K562 (cell line): Measurements from ENCODE around the gene NET1. TPM values are rescaled to one million over a fixed set of nuclear protein-coding genes. Genes with fewer than 3 reads are reported as not detected.

Experiments used
- BCL6 ChIP-seq: fragments of 250-450 bp; sonication (Bioruptor Pico); IDR thresholded peaks from 2 replicates; pipeline ENCODE4 v1.4.0; 2020
- BMI1 ChIP-seq: fragments of 150-350 bp; IDR thresholded peaks from 2 replicates; pipeline ENCODE4 v1.6.1; 2014; ENCODE audit warnings: low read length
- CHD2 ChIP-seq: IDR thresholded peaks from 2 replicates; pipeline ENCODE4 v1.6.1; 2011; ENCODE audit warnings: low read depth, low read length
- HDGF ChIP-seq: fragments of 450-650 bp; IDR thresholded peaks from 2 replicates; pipeline ENCODE4 v1.6.1; 2016
- JUN ChIP-seq, 2 experiments: sonication (generic) in 1 of 2; formaldehyde crosslinking in 1 of 2; IDR thresholded peaks; 2 replicates each; pipeline versions ENCODE4 v1.6.1 to v1.8.0; 2012 to 2022; ENCODE audit warnings: borderline replicate concordance in 2 of 2, mild to moderate bottlenecking in 2 of 2, improper control_type of control experiment in 1 of 2, low read depth in 1 of 2, low read length in 1 of 2, missing genetic modification reagents in 1 of 2
- MTA3 ChIP-seq: fragments of 450-650 bp; formaldehyde crosslinking; IDR thresholded peaks from 2 replicates; pipeline ENCODE4 v1.6.1; 2017; ENCODE audit warnings: mild to moderate bottlenecking, borderline replicate concordance
- PHTF2 ChIP-seq: fragments of 250-450 bp; sonication (Bioruptor Pico); IDR thresholded peaks from 2 replicates; pipeline ENCODE4 v1.5.0; 2021; ENCODE audit warnings: mild to moderate bottlenecking
- PML ChIP-seq: IDR thresholded peaks from 2 replicates; pipeline ENCODE4 v1.6.1; 2012; ENCODE audit warnings: low read length, inconsistent platforms
- ZNF24 ChIP-seq: fragments of 450-650 bp; IDR thresholded peaks from 2 replicates; pipeline ENCODE4 v1.6.1; 2016
- polyA plus RNA-seq, 8 experiments: library from polyadenylated mRNA; depleted of rRNA in 4 of 8; stranded (reverse) in 5 of 8; unstranded in 3 of 8; fragments of >200 nt; fragmentation: Nextera tagmentation in 2 of 8; fragmentation: Illumina TruSeq in 1 of 8; extraction: Ambion mirVana in 2 of 8; extraction: Trizol in 1 of 8; gene quantifications; 2 replicates each; pipeline versions ENCODE4 v1.2.1 to v1.2.3, GENCODE V29; 2011 to 2014; ENCODE audit warnings: inconsistent platforms in 1 of 8, missing spikeins in 1 of 8
- total RNA-seq, 7 experiments: library from RNA; depleted of rRNA in 6 of 7; stranded (reverse); fragments of >200 nt in 6 of 7; fragmentation: Illumina TruSeq in 2 of 7; extraction: Trizol in 2 of 7; gene quantifications; 2 replicates each; pipeline versions ENCODE4 v1.2.1 to v1.2.3, GENCODE V29; 2011 to 2021; ENCODE audit warnings: low replicate concordance in 1 of 7
- TF ChIP-seq, protein P1 (sequence below): fragments of 450-650 bp; formaldehyde crosslinking; IDR thresholded peaks from 2 replicates; pipeline ENCODE4 v1.4.0; 2022; ENCODE audit warnings: missing genetic modification characterization
- TF ChIP-seq, protein P2 (sequence below): fragments of 450-650 bp; conservative IDR thresholded peaks from 2 replicates; pipeline ENCODE4 v1.6.1; 2016; ENCODE audit warnings: missing genetic modification characterization, low read depth, mild to moderate bottlenecking, control low read depth, missing compliant biosample characterization
- TF ChIP-seq, protein P3 (sequence below): sonication (generic); formaldehyde crosslinking; IDR thresholded peaks from 2 replicates; pipeline ENCODE4 v1.8.0; 2022; ENCODE audit warnings: mild to moderate bottlenecking, missing genetic modification reagents
- TF ChIP-seq, protein P4 (sequence below), 2 experiments: fragments of 450-650 bp; conservative IDR thresholded peaks; 2 replicates each; pipeline ENCODE4 v1.6.1; 2017; ENCODE audit warnings: mild to moderate bottlenecking in 2 of 2, moderate library complexity in 2 of 2
- TF ChIP-seq, protein P5 (sequence below): sonication (generic); formaldehyde crosslinking; IDR thresholded peaks from 2 replicates; pipeline ENCODE4 v1.8.1; 2023; ENCODE audit warnings: mild to moderate bottlenecking, missing genetic modification reagents
- TF ChIP-seq, protein P6 (sequence below): sonication (generic); formaldehyde crosslinking; IDR thresholded peaks from 2 replicates; pipeline ENCODE4 v1.8.0; 2023; ENCODE audit warnings: mild to moderate bottlenecking, missing genetic modification reagents

The NET1 gene
- total and polyA plus RNA-seq, 9 of the 15 experiments (the other 6 are each of a cell fraction or from before 2014, with no cell fraction given), result 47.4 to 258 (median 106) TPM

DNA sequence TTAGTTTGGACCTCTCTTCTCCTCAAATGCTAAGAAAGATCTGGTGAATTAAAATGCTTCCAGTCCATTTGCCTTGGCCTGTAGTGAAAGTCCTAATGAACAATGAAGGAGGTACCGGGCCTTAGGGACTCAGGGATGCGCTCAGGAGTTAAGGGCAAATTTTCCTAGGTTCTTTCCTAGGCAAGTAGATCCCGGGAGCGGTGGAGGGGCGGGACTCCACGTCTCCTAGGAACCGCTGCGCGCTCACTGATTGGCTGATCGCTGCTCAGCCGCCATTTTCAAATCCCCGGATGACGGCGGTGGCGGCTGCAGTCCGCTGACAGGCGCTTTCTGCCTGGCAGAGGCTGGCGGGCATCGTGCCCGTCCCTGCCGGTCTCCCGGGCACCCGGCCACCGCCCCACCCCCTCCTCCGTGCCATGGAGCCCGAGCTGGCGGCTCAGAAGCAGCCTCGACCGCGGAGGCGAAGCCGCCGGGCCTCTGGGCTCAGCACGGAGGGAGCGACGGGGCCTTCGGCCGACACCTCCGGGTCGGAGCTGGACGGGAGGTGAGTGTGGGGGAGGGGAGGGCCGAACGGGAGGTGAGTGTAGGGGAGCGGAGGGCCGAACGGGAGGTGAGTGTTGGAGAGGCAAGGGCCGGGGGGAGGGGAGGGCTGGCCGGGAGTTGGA, at the start of gene NET1 (continued):
- TF ChIP-seq HDGF, result no peak
- TF ChIP-seq MTA3, result peak; percentile 68; the same call in 1 of the 2 replicates
- TF ChIP-seq, protein P1, sequence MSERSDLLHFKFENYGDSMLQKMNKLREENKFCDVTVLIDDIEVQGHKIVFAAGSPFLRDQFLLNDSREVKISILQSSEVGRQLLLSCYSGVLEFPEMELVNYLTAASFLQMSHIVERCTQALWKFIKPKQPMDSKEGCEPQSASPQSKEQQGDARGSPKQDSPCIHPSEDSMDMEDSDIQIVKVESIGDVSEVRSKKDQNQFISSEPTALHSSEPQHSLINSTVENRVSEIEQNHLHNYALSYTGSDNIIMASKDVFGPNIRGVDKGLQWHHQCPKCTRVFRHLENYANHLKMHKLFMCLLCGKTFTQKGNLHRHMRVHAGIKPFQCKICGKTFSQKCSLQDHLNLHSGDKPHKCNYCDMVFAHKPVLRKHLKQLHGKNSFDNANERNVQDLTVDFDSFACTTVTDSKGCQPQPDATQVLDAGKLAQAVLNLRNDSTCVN (CRISPR knock-in tag), result no peak
- TF ChIP-seq, protein P2, sequence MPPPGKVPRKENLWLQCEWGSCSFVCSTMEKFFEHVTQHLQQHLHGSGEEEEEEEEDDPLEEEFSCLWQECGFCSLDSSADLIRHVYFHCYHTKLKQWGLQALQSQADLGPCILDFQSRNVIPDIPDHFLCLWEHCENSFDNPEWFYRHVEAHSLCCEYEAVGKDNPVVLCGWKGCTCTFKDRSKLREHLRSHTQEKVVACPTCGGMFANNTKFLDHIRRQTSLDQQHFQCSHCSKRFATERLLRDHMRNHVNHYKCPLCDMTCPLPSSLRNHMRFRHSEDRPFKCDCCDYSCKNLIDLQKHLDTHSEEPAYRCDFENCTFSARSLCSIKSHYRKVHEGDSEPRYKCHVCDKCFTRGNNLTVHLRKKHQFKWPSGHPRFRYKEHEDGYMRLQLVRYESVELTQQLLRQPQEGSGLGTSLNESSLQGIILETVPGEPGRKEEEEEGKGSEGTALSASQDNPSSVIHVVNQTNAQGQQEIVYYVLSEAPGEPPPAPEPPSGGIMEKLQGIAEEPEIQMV, result no peak
- TF ChIP-seq BMI1, result peak; percentile 60
- peak; percentile 52; the same call in 1 of the 2 replicates for TF ChIP-seq CHD2
- no peak for TF ChIP-seq BCL6 (CRISPR knock-in tag)
- TF ChIP-seq, protein P3, sequence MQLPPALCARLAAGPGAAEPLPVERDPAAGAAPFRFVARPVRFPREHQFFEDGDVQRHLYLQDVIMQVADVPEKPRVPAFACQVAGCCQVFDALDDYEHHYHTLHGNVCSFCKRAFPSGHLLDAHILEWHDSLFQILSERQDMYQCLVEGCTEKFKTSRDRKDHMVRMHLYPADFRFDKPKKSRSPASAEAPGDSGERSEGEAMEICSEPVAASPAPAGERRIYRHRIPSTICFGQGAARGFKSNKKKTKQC, result no peak
- TF ChIP-seq, protein P4, sequence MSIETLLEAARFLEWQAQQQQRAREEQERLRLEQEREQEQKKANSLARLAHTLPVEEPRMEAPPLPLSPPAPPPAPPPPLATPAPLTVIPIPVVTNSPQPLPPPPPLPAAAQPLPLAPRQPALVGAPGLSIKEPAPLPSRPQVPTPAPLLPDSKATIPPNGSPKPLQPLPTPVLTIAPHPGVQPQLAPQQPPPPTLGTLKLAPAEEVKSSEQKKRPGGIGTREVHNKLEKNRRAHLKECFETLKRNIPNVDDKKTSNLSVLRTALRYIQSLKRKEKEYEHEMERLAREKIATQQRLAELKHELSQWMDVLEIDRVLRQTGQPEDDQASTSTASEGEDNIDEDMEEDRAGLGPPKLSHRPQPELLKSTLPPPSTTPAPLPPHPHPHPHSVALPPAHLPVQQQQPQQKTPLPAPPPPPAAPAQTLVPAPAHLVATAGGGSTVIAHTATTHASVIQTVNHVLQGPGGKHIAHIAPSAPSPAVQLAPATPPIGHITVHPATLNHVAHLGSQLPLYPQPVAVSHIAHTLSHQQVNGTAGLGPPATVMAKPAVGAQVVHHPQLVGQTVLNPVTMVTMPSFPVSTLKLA (conservative IDR thresholded peaks at IDR 0.05), result peak; percentile 41 to 70; a peak in 1 of 4 replicates
- no peak for TF ChIP-seq ZNF24
- TF ChIP-seq PHTF2 (CRISPR knock-in tag), result no peak
- TF ChIP-seq, protein P5, sequence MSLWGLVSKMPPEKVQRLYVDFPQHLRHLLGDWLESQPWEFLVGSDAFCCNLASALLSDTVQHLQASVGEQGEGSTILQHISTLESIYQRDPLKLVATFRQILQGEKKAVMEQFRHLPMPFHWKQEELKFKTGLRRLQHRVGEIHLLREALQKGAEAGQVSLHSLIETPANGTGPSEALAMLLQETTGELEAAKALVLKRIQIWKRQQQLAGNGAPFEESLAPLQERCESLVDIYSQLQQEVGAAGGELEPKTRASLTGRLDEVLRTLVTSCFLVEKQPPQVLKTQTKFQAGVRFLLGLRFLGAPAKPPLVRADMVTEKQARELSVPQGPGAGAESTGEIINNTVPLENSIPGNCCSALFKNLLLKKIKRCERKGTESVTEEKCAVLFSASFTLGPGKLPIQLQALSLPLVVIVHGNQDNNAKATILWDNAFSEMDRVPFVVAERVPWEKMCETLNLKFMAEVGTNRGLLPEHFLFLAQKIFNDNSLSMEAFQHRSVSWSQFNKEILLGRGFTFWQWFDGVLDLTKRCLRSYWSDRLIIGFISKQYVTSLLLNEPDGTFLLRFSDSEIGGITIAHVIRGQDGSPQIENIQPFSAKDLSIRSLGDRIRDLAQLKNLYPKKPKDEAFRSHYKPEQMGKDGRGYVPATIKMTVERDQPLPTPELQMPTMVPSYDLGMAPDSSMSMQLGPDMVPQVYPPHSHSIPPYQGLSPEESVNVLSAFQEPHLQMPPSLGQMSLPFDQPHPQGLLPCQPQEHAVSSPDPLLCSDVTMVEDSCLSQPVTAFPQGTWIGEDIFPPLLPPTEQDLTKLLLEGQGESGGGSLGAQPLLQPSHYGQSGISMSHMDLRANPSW (CRISPR knock-in tag), result no peak
- TF ChIP-seq, protein P6, sequence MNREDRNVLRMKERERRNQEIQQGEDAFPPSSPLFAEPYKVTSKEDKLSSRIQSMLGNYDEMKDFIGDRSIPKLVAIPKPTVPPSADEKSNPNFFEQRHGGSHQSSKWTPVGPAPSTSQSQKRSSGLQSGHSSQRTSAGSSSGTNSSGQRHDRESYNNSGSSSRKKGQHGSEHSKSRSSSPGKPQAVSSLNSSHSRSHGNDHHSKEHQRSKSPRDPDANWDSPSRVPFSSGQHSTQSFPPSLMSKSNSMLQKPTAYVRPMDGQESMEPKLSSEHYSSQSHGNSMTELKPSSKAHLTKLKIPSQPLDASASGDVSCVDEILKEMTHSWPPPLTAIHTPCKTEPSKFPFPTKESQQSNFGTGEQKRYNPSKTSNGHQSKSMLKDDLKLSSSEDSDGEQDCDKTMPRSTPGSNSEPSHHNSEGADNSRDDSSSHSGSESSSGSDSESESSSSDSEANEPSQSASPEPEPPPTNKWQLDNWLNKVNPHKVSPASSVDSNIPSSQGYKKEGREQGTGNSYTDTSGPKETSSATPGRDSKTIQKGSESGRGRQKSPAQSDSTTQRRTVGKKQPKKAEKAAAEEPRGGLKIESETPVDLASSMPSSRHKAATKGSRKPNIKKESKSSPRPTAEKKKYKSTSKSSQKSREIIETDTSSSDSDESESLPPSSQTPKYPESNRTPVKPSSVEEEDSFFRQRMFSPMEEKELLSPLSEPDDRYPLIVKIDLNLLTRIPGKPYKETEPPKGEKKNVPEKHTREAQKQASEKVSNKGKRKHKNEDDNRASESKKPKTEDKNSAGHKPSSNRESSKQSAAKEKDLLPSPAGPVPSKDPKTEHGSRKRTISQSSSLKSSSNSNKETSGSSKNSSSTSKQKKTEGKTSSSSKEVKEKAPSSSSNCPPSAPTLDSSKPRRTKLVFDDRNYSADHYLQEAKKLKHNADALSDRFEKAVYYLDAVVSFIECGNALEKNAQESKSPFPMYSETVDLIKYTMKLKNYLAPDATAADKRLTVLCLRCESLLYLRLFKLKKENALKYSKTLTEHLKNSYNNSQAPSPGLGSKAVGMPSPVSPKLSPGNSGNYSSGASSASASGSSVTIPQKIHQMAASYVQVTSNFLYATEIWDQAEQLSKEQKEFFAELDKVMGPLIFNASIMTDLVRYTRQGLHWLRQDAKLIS (CRISPR knock-in tag), result peak; percentile 61; the same call in 1 of the 2 replicates
- no peak for TF ChIP-seq JUN (IDR thresholded peaks at IDR 0.05; ENCODE audit: borderline replicate concordance, low read depth, low read length)
- no peak for TF ChIP-seq JUN (CRISPR knock-in tag; IDR thresholded peaks at IDR 0.05; ENCODE audit: borderline replicate concordance)
- TF ChIP-seq PML, result peak; percentile 47; the same call in 1 of the 2 replicates
